Hindlimb muscle (tissue), 1 donor: ENCODE measurements around the gene PNLIPRP3. TPM values are rescaled to one million over a fixed set of nuclear protein-coding genes. Genes with fewer than 3 reads are reported as not detected.
"Not testable (repeated sequence)": the region's sequence is repeated elsewhere in the genome, so short reads cannot be mapped to it uniquely, and the experiment has no call there.

ENCODE experiments used
- DNase-seq: peaks from one replicate; pipeline ENCODE4 v3.0.0-alpha.2; 2013
- polyA plus RNA-seq: library from polyadenylated mRNA; unstranded; fragments of 120-200 nt; gene quantifications from one replicate; pipeline ENCODE4 v1.2.1, GENCODE V29; 2013; ENCODE audit not compliant: insufficient read length

The PNLIPRP3 gene
- polyA plus RNA-seq: 0.17 TPM

DNA sequence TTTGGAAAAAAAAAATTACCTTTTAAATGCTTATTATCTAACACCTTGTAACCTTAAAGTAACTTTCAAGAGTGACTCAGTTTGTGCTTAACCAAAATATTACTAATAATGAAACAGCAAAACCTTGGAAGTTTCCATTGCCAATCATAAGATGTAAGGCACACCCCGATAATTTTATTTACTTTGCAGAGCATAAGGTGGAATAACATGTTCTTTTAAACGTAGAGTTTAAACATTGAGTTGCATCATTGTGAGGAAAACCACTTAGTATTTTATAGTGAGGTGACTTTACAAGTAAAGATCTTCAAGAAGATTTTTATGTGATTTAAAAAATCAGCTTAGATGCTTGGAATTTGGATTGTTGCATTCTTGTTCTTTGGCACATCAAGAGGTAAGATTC lies at the start of gene PNLIPRP3:
Gene PNLIPRP3, plus strand, starts transcription at position 177 of the 400 bp plus-strand sequence. Its CDS starts 166 bp downstream, at position 343.
- no peak for DNase-seq

DNA sequence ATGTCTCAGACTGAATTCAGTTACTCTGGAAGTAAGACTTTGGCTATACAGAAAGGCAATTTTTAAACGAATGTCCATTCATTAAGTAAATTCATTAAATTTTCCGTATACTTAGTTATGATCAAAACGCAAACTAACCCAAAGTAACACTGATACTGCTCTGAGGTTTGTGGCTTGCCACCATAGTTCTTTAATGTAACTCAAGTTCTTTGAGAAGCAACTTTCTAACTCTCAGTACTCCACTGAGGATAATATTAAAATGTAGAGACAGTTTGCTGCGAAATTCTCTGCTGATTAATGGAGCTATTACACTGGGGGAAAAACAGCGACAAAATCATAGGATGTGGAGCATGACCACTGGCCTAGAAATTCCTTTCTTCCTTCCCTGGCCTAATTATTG lies 45.4 kb upstream of the PNLIPRP3 start:
- DNase-seq: no peak

DNA sequence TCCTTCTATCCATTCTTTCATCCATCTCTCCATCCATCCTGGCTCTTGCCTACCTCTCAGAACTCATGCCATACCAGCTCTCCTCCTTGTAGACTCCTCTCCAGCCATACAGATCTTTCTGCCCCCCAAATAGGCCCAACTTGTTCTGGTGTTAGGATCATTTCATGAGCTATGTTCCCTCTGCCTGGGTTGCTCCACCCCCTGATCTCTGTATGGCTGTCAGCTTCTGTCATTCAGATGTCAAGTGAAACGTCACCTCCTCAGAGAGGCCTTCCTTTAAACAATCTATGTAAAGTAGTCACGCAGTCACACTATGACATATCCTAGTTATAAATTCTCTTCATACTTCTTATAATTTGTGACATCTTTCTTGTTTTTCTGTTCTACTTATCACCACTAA lies 42.3 kb upstream of the PNLIPRP3 start:
- no peak for DNase-seq

DNA sequence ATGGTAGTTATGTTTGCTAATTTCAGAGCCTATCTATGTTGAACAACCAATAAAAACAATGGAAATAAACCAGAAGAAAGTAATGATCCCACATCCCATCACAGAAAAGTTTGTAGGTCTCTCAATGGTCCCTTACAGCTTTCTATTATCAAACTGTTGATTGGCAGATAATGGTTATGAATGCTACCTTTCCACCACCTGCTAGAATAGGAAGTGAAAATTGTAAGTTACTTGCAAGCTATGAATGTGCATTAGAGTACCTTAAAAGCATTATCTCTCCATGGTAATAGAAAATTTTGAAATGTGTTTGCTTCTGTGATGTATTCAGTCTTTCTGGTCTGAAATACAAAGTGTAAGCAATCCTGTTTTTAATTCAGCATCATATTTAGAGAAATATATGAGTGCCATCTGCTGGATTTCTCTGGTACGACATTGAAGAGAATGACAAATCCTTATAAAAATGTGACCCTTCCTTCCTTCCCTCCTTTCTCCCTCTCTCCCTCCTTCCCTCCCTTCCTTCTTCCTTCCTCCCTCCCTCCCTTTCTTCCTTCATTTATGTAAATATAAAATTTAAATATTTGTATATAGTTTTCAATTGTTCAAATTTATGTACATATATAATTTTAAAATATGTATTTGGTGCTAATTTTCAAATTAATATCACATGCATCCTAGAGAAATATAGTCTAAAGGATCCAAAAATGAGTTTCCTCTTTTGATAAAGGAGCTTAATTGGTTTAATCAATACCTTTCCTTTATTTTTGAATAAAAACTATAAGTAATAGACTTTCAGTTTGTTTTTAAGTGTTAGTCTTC lies 41.4 kb upstream of the PNLIPRP3 start:
- peak; percentile 38 for DNase-seq

DNA sequence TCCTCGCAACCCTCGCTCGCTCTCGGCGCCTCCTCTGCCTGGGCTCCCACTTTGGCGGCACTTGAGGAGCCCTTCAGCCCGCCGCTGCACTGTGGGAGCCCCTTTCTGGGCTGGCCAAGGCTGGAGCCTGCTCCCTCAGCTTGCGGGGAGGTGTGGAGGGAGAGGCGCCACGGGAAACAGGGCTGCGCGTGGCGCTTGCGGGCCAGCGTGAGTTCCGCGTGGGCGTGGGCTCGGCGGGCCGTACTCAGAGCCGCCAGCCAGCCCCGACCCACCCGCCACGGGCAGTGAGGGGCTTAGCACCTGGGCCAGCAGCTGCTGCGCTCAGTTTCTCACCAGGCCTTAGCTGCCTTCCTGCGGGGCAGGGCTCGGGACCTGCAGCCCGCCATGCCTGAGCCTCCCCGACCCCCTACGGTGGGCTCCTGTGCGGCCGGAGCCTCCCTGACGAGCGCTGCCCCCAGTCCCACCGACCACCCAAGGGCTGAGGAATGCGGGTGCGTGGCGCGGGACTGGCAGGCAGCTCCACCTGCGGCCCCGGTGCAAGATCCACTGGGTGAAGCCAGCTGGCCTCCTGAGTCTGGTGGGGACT lies 34.3 kb upstream of the PNLIPRP3 start:
- not testable (repeated sequence) for DNase-seq

DNA sequence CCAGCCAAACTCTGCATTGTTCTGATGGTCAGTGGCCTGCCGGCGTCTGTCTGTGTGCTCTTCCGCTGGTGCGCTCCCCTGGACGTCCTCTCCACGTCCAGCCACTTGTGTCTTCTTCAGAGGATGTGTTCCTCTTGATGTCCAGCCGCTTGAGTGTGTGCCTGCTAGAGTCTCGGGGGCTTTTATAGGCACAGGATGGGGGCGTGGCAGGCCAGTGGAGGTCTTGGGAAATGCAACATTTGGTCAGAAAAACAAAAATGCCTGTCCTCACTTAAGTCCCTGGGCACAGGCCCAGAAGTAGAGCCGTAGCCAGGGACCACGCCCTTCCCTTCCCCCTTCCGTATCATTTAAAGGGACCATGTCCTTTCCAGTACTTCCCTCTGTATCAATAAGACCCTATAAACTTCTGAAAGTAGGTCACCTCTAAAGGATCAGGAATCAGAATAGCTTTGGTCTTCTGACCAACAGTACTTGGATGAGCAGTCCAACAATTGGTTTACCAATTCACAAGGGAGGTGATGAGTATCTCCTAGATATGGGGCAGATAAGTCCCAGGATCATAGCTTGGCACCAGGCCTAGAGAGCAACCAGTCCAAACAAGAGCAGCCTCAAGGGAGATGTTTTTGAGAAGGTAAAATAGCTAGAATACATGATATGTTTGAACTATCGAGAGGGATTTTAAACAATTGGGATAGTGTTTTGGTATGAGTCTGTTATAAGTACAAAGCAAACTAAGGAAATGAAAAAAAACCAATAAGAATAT lies 32.2 kb upstream of the PNLIPRP3 start:
- DNase-seq: no peak

DNA sequence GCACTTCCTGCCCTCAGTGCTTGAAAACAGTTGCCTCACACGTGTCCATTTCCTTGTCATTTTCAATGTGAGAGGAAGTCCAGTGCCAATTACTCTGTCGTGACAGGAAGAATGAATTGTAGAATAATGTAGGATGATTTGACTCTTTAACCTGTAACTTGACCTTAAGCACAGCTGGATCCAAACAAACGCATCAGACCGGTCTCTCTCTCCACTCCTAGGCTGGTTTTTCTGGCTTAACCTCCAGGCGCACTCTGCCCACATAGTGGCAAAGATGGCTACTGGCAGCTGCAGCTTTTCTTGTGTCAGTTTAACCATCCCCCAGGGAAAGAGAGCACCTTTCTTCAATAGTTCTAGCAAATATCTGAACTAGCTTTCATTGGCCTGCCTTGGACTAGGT lies 29.4 kb upstream of the PNLIPRP3 start:
- no peak for DNase-seq

DNA sequence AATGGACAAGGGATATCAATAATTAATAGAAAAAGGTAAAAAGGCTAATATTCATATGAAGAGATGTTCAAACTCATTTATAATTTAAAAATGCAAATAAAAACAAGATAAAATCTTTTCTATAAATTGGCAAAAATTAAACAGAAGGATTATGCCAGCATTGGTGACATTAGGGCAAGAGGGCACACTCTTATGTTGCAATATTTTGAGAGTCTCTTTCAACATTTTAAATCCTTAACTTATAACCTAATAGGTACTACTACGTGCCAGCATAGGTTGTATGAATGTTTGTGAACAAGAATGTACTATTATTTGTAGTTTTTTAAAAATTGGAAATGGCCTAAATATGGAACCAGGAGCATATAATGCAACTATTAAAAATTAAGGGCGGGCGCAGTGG lies 24.8 kb upstream of the PNLIPRP3 start:
- no peak for DNase-seq

DNA sequence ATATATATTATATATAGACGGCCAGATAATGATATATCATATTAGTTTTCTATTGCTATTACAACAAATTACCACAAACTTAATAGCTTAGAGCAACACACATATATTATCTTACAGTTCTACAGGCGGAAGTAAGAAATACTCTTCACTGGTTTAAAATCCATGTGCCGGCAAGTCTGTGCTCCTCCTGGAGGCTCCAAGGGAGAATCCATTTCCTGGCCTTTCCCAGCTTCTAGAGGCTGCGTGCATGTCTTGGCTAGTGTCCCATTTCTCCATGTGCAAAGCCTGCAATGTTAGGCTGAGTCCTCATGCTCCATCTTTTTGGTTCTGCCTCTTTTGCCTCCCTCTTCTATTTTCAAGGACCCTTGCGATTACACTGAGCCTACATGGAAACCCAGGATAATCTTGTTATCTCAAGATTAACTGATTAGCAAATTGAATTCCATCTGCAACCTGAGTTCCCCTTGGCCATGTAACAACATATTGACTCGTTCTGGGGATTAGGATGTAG lies 23.9 kb upstream of the PNLIPRP3 start:
- DNase-seq: peak; percentile 7

DNA sequence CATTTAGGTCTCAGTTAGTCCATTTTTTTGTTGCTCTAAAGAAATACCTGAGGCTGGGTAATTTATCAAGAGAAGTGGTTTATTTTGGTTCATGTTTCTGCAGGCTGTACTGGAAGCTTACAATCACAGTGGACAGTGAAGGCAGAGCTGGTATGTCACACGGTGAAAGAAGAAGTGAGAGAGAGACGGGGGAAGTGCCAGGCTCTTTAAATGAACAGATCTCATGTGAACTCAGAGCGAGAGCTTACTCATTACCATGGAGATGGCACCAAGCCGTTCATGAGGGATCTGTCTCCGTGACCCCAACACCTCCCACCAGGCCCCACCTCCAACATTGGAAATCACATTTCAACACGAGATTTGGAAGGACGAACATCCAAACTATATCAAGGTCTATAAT lies 18.9 kb upstream of the PNLIPRP3 start:
- no peak for DNase-seq

DNA sequence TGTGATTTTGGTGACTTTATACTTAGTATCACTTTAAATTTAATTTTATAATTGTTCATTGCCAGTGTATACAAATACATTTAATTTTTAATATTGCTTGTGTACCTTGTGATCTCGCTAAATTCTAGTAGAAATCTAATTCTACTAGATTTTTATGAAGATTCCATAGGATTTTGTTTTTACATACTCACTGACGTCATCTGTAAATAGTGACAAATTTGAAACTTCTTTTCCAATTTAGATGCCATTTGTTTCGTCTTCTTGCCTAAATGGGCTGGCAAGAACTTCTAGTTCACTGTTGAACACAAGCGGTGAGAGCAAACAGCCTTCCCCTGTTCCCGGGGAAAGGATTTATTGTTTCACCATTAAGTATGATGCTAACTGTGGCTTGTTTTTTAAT lies 17.3 kb upstream of the PNLIPRP3 start:
- no peak for DNase-seq

DNA sequence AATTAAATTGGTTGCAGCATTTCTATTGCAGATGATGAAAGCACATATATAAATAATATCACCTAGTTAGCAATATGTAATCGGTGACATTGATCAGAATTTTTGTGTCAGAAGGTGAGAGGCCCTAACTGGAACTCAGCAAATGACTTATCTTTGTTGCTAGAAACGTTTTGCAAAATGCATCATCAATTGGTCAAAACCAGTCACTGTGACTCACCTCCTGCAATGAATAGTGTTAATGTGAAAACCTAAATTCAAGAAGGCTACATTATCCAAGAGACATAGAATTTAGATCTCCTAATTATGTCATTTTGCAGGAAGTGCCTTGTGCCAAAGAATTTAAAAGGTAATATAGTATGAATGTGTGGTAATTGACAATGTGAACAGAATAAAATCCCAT lies 9.8 kb upstream of the PNLIPRP3 start:
- DNase-seq: no peak

DNA sequence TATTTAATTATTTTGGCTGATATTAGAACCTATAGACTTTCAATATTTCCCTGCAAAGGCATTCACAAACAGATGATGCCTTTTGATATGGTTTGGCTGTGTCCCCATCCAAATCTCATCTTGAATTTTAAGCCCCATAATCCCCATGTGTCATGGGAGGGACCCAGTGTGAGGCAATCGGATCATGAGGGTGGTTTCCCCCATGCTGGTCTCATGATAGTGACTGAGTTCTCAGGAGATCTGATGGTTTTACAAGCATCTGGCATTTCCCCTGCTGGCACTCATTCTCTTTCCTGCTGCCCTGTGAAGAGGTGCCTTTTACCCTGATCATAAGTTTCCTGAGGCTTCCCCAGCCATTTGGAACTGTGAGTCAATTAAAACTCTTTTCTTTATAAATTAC lies 9.3 kb upstream of the PNLIPRP3 start:
- no peak for DNase-seq

DNA sequence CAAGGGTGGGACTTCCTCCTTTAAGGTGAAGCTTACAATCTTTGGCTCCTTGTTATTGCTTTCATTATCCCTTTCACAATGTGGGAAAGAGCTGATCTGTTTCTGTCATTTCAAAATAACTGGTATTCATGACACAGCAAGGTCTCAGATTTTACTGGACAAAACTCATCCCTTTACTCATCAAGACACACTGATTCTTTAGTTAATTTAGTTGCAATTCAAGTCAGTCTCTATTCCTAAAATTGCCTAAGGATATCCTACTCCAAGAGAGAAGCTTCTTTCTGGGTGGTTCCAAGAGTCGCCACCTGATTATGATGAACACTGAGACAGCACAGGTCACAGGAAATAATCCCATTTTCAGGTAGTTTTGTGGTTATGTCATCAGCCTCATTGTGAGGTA lies 5.8 kb upstream of the PNLIPRP3 start:
- no peak for DNase-seq

DNA sequence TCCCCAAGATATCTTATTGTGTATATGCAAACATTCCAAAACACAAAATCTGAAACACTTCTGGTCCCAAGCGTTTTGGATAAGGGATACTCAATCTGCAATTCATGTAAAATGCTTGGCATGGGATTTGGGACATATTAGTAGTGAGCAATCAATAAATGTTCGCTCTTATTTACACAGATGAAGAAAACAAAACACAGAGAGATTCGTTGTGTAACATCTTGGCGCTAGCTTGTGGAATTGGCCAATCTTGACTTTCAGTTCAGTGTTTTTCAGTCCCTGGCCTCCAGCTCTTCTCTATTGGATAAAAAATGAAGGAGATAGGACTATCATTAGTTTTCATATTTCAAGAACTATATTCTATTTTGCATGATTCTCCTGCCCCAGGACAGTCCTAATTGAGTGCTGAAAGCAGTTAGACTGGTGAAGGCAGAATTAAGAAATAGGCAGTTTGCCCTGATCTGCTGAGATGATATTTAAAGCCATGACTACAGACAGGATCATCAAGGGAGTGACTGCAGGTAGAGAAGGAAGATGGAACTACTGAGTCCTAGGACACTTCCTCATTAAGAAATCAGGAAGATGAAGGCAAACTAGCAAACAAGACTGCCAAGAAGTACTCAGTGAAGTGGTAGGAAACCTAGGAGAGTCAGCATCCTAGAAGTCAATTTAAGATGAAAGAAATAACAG lies 1.8 kb downstream of the PNLIPRP3 start:
- DNase-seq: no peak

DNA sequence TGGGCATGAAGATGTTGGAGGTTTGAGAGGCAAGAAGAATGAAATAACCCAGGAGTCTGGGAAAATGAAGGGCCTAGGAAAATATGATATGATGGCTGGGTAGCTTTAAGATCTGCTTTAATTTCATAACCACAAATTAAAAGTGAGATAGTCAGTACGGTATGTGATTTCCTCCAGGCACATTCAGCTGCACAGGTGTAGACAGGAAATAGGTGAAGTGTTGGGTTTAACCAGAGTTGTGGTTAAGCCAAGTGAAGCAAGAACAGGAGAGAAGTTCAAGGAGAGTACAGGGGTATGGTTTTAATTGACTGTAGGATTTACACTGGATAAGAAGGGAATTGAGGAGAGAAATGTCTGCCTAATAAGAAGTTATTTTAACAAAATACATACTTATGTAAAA lies 2.6 kb downstream of the PNLIPRP3 start:
- DNase-seq: no peak

DNA sequence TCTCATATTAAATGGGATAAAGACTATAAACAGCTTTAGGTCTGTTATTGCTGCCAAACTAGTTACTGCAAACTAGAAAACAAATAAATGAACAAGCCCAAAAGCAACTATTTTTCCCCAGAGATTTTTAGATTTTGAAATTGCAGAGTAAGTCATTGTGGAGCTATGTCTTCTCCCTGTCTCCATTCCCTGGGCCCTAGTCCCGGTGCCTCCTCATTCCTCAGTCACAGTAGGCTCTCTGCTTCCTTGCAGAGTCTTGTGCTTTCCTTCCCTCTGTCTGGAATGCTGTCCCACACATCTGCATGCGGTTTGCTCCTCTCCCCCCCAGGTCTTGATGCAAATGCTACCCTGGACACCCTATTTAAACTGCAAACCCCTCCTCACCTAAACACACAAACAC lies 4.0 kb downstream of the PNLIPRP3 start:
- no peak for DNase-seq

DNA sequence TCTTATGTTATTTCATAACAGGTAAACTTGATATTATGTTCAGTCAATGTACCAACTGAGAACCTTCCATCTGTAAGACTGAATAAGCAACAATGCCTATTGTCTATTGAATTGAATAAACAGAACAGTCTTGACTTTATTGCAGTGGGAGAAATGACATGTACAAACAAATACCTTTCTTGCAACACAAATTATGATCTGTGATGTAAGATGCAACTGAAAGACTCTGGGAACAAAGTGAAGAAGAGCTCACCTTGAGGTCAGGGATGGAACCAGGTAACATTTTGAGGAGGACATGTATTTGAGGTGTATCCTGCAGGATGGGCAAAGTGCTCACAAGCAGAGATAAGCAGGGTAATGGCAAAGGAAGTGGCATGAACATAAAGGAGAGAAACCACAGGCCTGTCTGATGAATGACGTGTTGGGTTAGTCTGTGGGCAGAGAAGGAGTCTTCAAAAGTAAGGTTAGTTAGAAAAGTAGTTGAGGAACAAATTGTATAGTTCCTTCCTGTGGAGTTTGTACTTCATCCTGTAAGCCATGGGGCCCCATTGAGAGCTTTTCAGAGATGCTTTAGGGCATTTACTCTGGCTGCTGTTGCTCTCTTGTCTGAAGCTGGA lies 9.5 kb downstream of the PNLIPRP3 start:
- no peak for DNase-seq

DNA sequence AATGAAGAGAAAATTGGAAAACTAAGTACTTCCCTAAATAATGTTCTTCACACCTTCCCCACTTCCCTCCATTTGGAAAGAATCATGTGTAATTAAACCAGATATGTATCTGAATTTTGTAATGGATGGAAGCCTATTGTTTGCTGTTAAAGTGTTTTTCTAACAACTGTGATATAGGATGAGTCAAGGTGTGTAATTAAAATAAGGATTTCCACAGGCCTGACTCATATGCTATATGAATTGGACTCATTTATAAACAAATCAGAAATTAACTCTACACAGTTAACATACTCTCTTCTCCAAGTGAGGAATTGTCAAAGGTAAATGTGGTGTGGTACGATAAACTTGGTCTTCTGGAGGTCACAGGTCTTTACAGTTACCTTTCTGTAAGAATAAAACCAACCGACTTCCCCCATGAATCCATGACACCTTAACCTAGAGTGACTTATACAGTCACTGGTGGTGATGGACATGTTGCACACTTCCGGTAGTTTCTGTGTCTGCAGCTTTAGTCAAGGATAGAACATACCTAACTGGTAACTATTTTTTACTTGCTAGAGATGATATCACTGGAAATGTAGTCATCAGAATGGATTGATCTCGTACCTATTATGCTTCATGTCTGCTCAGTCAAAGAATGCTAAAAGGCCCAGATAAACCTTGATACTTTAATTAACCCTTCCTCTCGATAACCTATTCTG lies 12.8 kb downstream of the PNLIPRP3 start:
- no peak for DNase-seq

DNA sequence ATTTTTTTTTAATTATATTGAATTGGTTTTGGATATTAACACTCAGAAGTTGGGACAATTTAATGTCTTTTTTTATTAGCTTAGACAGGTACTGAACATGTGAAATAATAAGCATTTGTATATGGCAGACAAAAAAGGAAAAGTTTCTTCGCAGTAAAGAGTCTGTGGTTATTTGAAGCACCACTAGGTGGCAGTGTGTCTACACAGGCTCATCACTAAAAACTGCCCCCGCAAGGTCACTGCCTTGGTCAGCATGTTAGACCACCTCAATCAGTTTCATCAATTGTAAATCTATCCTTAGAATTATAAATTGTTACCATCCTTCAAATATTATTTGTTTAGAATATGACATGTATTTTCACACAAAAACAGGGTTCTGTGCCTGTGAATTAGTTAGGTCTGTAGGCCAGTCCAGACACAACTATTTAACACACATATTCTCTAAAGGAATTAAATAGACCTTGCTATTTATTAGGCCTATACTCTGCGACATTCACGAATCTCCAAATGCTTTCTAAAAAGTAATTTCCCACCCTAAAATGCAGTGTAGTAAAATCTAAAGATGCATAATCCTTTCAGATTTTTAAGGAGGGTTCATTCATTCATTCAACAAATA lies 17.0 kb downstream of the PNLIPRP3 start:
- peak; percentile 35 for DNase-seq

DNA sequence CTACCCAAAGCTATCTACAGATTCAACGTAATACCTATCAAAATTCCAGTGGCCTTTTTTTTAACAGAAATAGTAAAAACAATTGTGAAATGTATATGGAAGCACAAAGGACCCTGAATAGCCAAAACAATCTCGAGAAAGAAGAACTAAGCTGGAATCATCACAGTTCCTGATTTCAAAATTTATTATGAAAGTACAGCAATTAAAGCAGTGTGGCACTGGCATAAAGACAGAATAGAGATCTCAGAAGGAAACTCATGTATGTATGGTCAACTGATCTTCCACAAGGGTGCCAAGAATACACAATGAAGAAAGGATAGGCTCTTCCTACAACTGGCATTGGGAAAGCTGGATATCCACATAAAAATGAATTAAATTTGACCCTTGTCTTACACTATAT lies 23.2 kb downstream of the PNLIPRP3 start:
- no peak for DNase-seq
